ENCODE measurements around the gene GJB5.

The GJB5 gene

DNA sequence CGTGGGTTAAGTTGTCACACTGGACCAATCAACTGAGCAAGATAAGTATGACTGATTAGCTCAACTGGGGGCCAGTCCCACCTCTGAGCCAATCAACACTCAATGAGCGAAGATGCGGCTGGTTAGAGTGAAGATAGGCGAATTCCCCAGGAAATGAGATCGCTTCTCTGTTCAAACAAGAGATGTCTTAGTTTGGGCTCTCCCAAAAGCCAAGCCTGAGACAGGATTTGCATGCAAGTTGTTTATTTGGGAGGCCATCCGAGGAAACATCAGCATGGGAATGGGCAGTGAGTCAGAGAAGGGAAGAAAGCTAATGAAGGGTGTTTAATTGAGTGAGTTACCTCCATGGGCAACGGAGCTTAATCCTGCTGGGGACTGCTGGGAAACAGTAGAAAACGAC, 4.9 kb upstream of the GJB5 start:
- no peak overlapping the region for H3K4me3 ChIP-seq (ENCODE audit: low read length)
- no peaks in the 10 kb centered on the region for H3K9me3 ChIP-seq (ENCODE audit: low read length)
- no peak overlapping the region for H2AFZ ChIP-seq (ENCODE audit: low read depth, low read length)
- no peaks in the 10 kb centered on the region for H3K4me1 ChIP-seq (ENCODE audit: insufficient read depth, low read length)
- no peaks in the 10 kb centered on the region for H3K36me3 ChIP-seq (ENCODE audit: insufficient read depth, low read length)
- peaks cover 11% of the 10 kb centered on the region for H3K27me3 ChIP-seq (ENCODE audit: insufficient read depth, low read length)

DNA sequence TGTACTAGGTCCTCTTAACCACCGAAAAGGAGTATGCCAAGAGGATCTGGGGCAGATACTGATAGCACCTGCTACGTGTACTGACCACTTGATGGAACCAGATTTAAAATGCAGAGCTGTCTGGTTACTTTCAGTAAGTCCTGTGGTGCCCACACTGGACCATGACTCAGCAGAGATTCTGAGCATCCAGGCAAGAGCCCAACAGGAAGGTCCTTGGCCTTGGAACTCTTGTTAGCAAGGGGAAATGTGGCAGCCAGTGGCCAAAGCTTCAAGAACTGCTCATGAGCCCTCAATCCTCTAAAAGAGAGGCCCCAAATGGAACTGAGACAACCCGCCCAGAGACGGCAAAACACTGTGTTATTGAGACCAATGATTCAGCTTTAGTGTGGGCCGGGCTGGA, 4.2 kb upstream of the GJB5 start:
- no peaks in the 10 kb centered on the region for H3K4me1 ChIP-seq (ENCODE audit: insufficient read depth, low read length)
- no peak overlapping the region for H3K4me3 ChIP-seq (ENCODE audit: low read length)
- H2AFZ ChIP-seq (ENCODE audit: low read depth, low read length) = no peak overlapping the region
- H3K36me3 ChIP-seq (ENCODE audit: insufficient read depth, low read length) = no peaks in the 10 kb centered on the region
- no peaks in the 10 kb centered on the region for H3K9me3 ChIP-seq (ENCODE audit: low read length)
- H3K27me3 ChIP-seq (ENCODE audit: insufficient read depth, low read length) = peaks cover 7% of the 10 kb centered on the region

DNA sequence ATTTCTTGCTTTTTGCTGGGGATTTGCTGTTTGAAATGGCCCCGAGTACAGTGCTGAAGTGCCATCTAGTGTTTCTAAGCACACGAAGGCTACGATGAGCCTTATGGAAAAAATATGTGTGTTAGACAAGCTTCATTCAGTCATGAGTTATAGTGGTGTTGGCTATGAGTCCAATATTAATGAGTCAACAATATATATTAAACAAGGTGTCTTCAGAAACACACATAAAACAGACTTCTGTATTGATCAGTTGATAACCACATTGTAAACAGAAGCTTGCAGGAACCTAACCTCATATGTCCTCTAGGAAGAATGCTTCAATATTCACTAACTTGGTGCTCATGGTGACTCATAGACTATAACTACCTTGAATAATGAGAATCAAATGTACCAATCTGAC, 1.7 kb upstream of the GJB5 start:
- Histone ChIP-seq H3K36me3 (ENCODE audit: insufficient read depth, low read length) (no peaks in the 10 kb centered on the region), H3K4me1 (ENCODE audit: insufficient read depth, low read length) (no peaks in the 10 kb centered on the region), H2AFZ (ENCODE audit: low read depth, low read length) (no peak overlapping the region), H3K4me3 (ENCODE audit: low read length) (no peak overlapping the region), H3K27me3 (ENCODE audit: insufficient read depth, low read length) (peaks cover 7% of the 10 kb centered on the region), H3K9me3 (ENCODE audit: low read length) (no peaks in the 10 kb centered on the region)

- Histone ChIP-seq H3K9me3 (ENCODE audit: low read length) (no peaks in the 10 kb centered on the region), H3K4me3 (ENCODE audit: low read length) (no peak overlapping the region), H3K36me3 (ENCODE audit: insufficient read depth, low read length) (no peaks in the 10 kb centered on the region), H3K4me1 (ENCODE audit: insufficient read depth, low read length) (no peaks in the 10 kb centered on the region), H3K27me3 (ENCODE audit: insufficient read depth, low read length) (peaks cover 5% of the 10 kb centered on the region), H2AFZ (ENCODE audit: low read depth, low read length) (no peak overlapping the region)
Observed at GRCh38 chr1:34755961-34756360, 1.1 kb downstream of the GJB5 start.

- no peaks in the 10 kb centered on the region for H3K9me3 ChIP-seq (ENCODE audit: low read length)
- no peaks in the 10 kb centered on the region for H3K36me3 ChIP-seq (ENCODE audit: insufficient read depth, low read length)
- no peaks in the 10 kb centered on the region for H3K4me1 ChIP-seq (ENCODE audit: insufficient read depth, low read length)
- H3K27me3 ChIP-seq (ENCODE audit: insufficient read depth, low read length) = peaks cover 6% of the 10 kb centered on the region
- no peak overlapping the region for H3K4me3 ChIP-seq (ENCODE audit: low read length)
- H2AFZ ChIP-seq (ENCODE audit: low read depth, low read length) = no peak overlapping the region
Observed at GRCh38 chr1:34757386-34757785, 2.5 kb downstream of the GJB5 start.

DNA sequence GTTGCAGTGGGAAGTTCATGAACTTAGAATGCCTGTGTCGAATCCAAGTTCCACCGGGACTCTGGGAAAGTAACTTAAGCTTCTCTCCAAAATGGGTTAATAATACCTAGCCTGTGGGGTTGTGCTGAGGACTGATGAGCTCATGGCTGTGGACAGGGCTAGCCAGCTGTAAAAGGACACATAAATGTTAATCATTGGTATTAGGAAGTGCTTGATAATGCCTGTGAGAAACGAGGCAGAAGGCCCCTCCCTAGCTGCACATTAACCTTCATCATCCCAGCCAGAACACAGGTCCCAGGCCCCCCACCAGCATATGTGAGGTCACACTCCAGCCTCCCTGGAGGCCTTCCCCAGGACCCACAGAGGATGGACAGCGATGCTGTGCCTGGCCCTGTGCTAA, 3.9 kb downstream of the GJB5 start:
- peaks cover 11% of the 10 kb centered on the region for H3K27me3 ChIP-seq (ENCODE audit: insufficient read depth, low read length)
- H3K4me1 ChIP-seq (ENCODE audit: insufficient read depth, low read length) = no peaks in the 10 kb centered on the region

DNA sequence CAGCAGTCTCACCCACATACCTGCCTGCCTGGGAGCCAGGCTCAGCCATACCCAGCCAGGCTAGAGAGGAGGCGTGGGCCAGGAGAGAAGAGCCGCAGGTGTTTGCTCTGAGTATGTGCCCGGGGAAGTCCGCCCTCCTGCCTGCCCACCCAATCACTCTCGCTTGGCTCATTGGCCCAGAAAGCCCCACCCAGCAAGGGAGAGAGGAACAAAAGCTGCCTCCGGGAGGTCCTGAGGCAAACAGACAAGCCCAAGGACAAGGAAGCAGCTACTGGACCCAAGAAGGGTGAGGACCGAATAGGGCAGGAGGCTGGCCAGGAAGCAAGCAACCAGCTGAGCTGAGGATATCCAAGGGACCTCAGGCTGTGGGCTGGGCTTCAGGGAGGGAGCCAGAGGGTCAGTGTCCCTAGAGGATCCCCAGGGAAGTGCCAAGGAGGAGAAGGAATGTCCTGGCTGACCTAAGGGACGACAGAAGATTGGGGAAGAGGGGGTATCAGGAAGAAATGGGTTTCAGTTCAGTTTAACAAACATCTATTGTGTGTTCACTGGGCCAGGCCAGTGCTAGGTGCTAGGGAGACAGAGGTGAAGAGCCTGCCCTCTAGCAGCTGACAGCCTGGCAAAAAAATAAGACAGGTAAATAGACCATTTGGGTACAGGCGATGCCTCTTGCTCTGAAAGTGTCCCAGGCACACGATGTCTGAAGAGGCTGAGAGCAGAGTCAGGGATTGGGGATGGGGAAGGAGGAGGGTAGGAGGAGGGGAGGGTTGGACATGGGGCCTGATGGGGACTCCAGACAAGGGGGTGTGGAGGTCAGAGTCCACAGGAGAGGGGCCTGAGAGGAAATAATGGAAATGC, 4.9 kb downstream of the GJB5 start, which contains the start of gene GJB4:
GJB4 (plus strand) TSS at position 238 of the 855 bp plus-strand sequence. CDS start 1,515 bp downstream, outside the sequence.
- H3K9me3 ChIP-seq (ENCODE audit: low read length) = no peaks in the 10 kb centered on the region
- no peak within 1 kb of the TSS for H2AFZ ChIP-seq (ENCODE audit: low read depth, low read length)
- H3K4me1 ChIP-seq (ENCODE audit: insufficient read depth, low read length) = no peaks in the 10 kb centered on the region
- no peaks in the 10 kb centered on the region for H3K36me3 ChIP-seq (ENCODE audit: insufficient read depth, low read length)
- no peak within 1 kb of the TSS for H3K4me3 ChIP-seq (ENCODE audit: low read length)
- H3K27me3 ChIP-seq (ENCODE audit: insufficient read depth, low read length) = peaks cover 11% of the 10 kb centered on the region

More for the DNA sequence above, 3.9 kb downstream of the GJB5 start:
- H2AFZ ChIP-seq (ENCODE audit: low read depth, low read length) = no peak overlapping the region
- H3K4me3 ChIP-seq (ENCODE audit: low read length) = no peak overlapping the region
- no peaks in the 10 kb centered on the region for H3K9me3 ChIP-seq (ENCODE audit: low read length)
- H3K36me3 ChIP-seq (ENCODE audit: insufficient read depth, low read length) = no peaks in the 10 kb centered on the region

GRCh38 chr1:34761176-34761761, 6.4 kb downstream of the GJB5 start:
- Histone ChIP-seq H2AFZ (ENCODE audit: low read depth, low read length) (no peak overlapping the region), H3K9me3 (ENCODE audit: low read length) (no peaks in the 10 kb centered on the region), H3K36me3 (ENCODE audit: insufficient read depth, low read length) (no peaks in the 10 kb centered on the region), H3K27me3 (ENCODE audit: insufficient read depth, low read length) (peaks cover 11% of the 10 kb centered on the region), H3K4me1 (ENCODE audit: insufficient read depth, low read length) (no peaks in the 10 kb centered on the region), H3K4me3 (ENCODE audit: low read length) (no peak overlapping the region)

GRCh38 chr1:34761776-34762307, 7.0 kb downstream of the GJB5 start:
- H3K36me3 ChIP-seq (ENCODE audit: insufficient read depth, low read length) = no peaks in the 10 kb centered on the region
- no peaks in the 10 kb centered on the region for H3K9me3 ChIP-seq (ENCODE audit: low read length)
- no peaks in the 10 kb centered on the region for H3K4me1 ChIP-seq (ENCODE audit: insufficient read depth, low read length)
- no peak overlapping the region for H2AFZ ChIP-seq (ENCODE audit: low read depth, low read length)
- no peak overlapping the region for H3K4me3 ChIP-seq (ENCODE audit: low read length)
- H3K27me3 ChIP-seq (ENCODE audit: insufficient read depth, low read length) = peaks cover 11% of the 10 kb centered on the region

GRCh38 chr1:34762474-34763141, 7.8 kb downstream of the GJB5 start:
- peaks cover 11% of the 10 kb centered on the region for H3K27me3 ChIP-seq (ENCODE audit: insufficient read depth, low read length)
- H3K4me3 ChIP-seq (ENCODE audit: low read length) = no peak overlapping the region
- H3K9me3 ChIP-seq (ENCODE audit: low read length) = no peaks in the 10 kb centered on the region
- H2AFZ ChIP-seq (ENCODE audit: low read depth, low read length) = no peak overlapping the region
- no peaks in the 10 kb centered on the region for H3K4me1 ChIP-seq (ENCODE audit: insufficient read depth, low read length)
- no peaks in the 10 kb centered on the region for H3K36me3 ChIP-seq (ENCODE audit: insufficient read depth, low read length)

GRCh38 chr1:34763142-34763781, 8.4 kb downstream of the GJB5 start:
- no peaks in the 10 kb centered on the region for H3K36me3 ChIP-seq (ENCODE audit: insufficient read depth, low read length)
- H3K27me3 ChIP-seq (ENCODE audit: insufficient read depth, low read length) = peaks cover 11% of the 10 kb centered on the region
- H3K9me3 ChIP-seq (ENCODE audit: low read length) = no peaks in the 10 kb centered on the region
- no peaks in the 10 kb centered on the region for H3K4me1 ChIP-seq (ENCODE audit: insufficient read depth, low read length)
- H3K4me3 ChIP-seq (ENCODE audit: low read length) = no peak overlapping the region
- no peak overlapping the region for H2AFZ ChIP-seq (ENCODE audit: low read depth, low read length)

- Histone ChIP-seq H2AFZ (ENCODE audit: low read depth, low read length) (no peak overlapping the region), H3K4me1 (ENCODE audit: insufficient read depth, low read length) (no peaks in the 10 kb centered on the region), H3K4me3 (ENCODE audit: low read length) (no peak overlapping the region), H3K9me3 (ENCODE audit: low read length) (no peaks in the 10 kb centered on the region), H3K36me3 (ENCODE audit: insufficient read depth, low read length) (no peaks in the 10 kb centered on the region), H3K27me3 (ENCODE audit: insufficient read depth, low read length) (peaks cover 6% of the 10 kb centered on the region)
Observed at GRCh38 chr1:34768856-34769255, 14.0 kb downstream of the GJB5 start.

Measured in neuron (in vitro differentiated cells).